MG63 (cell line): ENCODE data around the gene IER3IP1. TPM values are rescaled to one million over a fixed set of nuclear protein-coding genes. Genes with fewer than 3 reads are reported as not detected.
"Not testable (repeated sequence)": the region's sequence is repeated elsewhere in the genome, so short reads cannot be mapped to it uniquely, and the experiment has no call there.

Source experiments
- DNase-seq: peaks from one replicate; pipeline ENCODE4 v3.0.0-alpha.2; 2020
- H3K27me3 ChIP-seq: fragments of 250-450 bp; sonication (Bioruptor Pico); 2 replicates; pipeline ENCODE4 v1.5.1; 2020; ENCODE audit warnings: mild to moderate bottlenecking, moderate library complexity
- H3K36me3 ChIP-seq: fragments of 250-450 bp; sonication (Bioruptor Pico); 2 replicates; pipeline ENCODE4 v1.5.1; 2020; ENCODE audit warnings: mild to moderate bottlenecking, moderate library complexity
- H3K4me3 ChIP-seq: fragments of 250-450 bp; sonication (Bioruptor Pico); 2 replicates; pipeline ENCODE4 v1.5.1; 2020; ENCODE audit warnings: mild to moderate bottlenecking, moderate library complexity
- H3K9me3 ChIP-seq: fragments of 250-450 bp; sonication (Bioruptor Pico); 2 replicates; pipeline ENCODE4 v1.5.1; 2020; ENCODE audit warnings: mild to moderate bottlenecking, moderate library complexity
- total RNA-seq: library from RNA; depleted of rRNA; stranded (reverse); fragments of >200 nt; shearing (Covaris generic); gene quantifications from 2 replicates; pipeline ENCODE4 v1.2.3, GENCODE V29; 2014; ENCODE audit warnings: low replicate concordance; rRNA removed

Gene IER3IP1, protein sequence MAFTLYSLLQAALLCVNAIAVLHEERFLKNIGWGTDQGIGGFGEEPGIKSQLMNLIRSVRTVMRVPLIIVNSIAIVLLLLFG
- total RNA-seq: 18.9 and 37.7 TPM in 2 replicates

DNA sequence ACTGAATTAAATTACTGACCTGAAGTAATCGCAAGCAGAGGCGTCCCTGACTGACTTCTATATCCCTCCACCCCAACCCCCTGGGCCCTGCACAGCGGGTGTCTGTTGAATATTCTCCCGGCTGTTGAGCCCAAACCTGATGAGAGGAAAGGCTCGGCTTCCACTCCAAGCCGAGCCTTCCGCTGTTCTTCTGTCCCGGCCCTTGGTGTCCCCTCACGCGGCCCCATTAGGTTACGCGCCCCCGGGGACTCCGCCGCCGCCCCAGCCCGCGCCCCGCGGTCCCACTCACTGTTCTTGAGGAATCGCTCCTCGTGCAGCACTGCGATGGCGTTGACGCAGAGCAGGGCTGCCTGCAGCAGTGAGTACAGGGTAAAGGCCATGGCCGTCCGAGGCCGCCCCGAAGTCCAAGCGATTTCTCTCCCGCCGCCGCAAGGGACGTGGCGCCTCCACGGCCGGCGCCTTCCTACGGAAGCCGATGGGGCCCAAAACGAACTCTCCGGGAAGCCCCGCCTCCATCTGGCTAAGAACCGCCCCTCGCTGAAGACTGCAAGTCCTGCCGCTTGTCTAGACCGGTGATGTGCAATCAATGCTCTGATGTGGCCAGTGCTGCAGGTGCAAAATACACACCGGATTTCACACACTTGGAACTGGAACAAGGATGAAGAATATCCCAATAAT is at the start of gene IER3IP1:
TSS of gene IER3IP1 (minus strand) at position 467 of the 678 bp plus-strand sequence. CDS start at position 380, 87 bp downstream.
- H3K4me3 ChIP-seq: peak within 1 kb of the TSS; percentile 97
- no peaks in the 10 kb centered on the region for H3K27me3 ChIP-seq
- peaks cover 4% of the 10 kb centered on the region for H3K36me3 ChIP-seq
- DNase-seq: peak; percentile 90
- no peaks in the 10 kb centered on the region for H3K9me3 ChIP-seq

DNA sequence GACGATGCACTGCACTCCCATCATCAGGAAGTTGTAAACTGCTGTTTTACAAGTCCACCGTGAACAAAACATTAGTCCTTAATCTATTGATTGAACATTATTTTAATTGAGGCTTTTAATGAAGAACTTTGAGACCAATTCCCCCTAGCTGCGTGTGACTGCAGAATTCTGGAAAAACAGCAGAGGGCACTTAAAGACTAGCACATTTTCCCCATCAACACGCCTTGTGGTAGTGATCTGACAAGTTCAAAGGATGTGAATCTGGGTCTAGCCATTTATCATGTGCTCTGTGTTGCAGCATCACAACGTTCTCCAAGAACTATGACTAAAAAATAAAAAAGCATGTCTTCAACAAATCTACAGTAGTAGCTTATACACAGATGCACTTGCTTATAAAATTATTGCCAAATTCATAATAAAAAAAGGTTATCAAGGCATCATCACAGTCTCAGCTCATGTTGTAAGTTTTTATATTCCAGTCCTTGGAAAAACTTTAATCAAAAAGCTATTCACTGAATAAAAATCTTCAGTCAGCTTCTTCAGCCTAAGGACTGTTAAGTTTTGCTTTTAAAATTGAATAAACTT is 39.5 kb upstream of the IER3IP1 start:
- Histone ChIP-seq H3K9me3 (no peaks in the 10 kb centered on the region), H3K36me3 (no peaks in the 10 kb centered on the region), H3K4me3 (no peak overlapping the region), H3K27me3 (peaks cover 38% of the 10 kb centered on the region)
- DNase-seq: no peak

DNA sequence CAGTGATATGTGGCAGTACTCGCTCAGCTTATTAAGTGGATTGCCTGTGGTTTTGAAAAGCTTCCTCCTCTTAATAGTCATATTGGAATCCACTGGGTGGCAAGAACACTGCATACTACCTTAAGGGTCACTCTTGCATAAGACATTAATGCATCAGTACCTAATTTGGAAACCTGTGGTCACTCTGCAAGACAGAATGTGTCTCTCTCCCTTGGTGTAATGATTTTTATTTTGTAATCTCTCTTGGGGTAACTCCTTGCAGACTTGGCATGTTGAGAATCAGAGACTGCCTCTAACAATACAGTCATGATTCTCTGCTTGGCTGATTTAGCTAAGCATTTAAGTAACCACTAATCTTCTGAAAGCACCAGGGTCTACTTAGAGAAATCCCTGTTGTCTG is 33.0 kb upstream of the IER3IP1 start:
- Histone ChIP-seq H3K4me3 (no peak overlapping the region), H3K27me3 (peaks cover 22% of the 10 kb centered on the region), H3K36me3 (no peaks in the 10 kb centered on the region), H3K9me3 (no peaks in the 10 kb centered on the region)
- DNase-seq: no peak

DNA sequence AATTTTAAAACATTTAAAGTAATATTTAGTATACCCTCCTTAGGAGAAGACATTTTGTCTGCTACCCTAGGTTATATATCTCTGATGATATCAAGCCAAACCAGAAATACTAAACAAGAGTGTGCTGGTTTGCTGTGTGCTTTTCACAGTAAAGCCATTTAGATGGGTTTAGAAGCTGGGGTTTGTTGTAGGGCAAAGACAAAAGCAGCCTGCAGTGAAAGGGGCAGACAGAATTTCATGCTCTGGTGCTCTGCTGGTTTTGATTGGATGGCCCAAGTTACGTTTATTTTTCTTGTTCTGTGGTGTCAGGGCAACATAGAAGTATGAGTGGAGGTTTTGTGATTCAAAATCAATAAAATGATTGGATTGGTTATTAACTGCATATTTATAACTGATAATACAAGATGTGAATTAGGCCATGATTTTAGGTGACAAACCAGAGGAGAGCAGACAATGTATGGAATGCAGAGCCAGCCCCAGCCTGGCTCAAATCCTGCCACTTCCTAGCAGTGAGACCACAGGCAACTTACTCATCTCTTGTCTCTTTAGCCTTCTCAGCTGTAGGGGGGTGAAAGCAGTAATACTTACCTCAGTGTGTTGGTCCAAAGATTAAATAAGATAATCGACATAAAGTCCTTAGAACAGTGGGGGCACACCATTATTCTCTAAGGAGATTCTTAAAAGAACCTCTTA is 30.9 kb upstream of the IER3IP1 start:
- peaks cover 20% of the 10 kb centered on the region for H3K27me3 ChIP-seq
- no peaks in the 10 kb centered on the region for H3K9me3 ChIP-seq
- no peak overlapping the region for H3K4me3 ChIP-seq
- H3K36me3 ChIP-seq: no peaks in the 10 kb centered on the region
- DNase-seq: no peak

DNA sequence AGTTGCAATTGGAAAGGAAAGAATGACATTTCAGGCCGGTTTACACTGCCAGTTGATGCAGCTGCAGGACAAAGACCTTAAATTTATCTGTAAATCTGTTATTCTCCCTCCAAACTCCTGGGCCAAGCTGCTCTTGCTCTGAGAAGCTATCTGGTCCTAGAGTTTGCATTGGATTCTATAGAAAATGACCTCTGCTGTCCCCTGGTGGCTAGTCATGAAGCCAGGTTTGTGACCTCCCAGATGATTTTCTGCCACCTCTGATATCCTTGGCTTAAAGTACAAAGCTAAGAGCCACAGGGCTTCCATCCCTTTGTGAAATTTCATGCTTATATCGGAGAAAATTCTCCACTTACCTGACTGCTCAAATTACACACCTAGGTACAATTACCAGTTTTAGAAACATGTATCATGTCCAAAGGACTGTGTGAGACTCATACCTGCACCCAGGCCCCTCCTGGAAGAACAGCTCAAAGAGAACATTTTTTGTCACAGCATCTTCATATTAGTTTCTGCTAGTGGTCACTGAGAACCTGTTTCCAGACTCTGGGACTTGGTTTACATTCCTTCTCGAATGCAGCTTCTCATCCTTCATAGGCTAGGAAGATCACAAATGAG is 28.9 kb upstream of the IER3IP1 start:
- Histone ChIP-seq H3K27me3 (peaks cover 9% of the 10 kb centered on the region), H3K36me3 (no peaks in the 10 kb centered on the region), H3K4me3 (no peak overlapping the region), H3K9me3 (no peaks in the 10 kb centered on the region)
- DNase-seq: no peak

DNA sequence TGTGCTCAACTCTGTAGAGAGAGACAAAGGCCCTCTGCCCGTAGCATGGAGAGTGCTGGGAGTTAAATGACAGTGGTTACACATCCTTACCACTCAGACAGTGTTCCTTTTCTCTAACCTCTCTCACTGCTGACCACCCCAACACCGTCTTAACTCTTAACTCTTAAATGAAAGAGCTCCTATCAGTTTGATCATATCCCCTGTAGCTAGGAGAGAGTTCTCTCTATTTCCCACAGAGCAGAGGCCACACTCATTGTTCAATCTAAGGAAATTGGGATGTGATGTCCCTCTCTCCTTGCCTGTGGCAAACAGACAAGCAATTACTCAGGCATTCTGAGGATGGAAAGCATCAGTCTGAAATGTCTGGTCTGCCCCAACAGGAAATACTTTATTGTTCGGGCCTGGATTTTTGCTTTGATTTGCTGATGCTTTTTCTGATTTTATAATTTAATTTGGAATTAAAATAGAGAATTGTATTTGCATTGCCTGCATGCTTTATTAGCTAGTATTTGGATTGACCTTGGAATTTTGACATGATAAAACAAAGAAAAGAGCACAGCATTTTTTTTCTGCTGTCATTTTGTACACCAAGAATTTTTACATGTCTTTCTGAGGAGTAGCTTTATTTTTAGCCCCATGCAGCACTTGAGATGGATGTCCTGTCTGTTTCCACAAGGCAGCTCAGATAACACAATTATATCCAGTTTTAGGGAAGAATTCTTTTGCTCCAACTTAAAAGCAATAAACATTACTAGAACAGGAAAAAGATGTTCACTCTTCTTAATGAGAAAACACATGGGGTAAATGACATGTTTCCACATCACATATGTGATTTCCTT is 27.7 kb upstream of the IER3IP1 start:
- Histone ChIP-seq H3K9me3 (no peaks in the 10 kb centered on the region), H3K36me3 (no peaks in the 10 kb centered on the region), H3K27me3 (peaks cover 8% of the 10 kb centered on the region), H3K4me3 (no peak overlapping the region)
- no peak for DNase-seq

DNA sequence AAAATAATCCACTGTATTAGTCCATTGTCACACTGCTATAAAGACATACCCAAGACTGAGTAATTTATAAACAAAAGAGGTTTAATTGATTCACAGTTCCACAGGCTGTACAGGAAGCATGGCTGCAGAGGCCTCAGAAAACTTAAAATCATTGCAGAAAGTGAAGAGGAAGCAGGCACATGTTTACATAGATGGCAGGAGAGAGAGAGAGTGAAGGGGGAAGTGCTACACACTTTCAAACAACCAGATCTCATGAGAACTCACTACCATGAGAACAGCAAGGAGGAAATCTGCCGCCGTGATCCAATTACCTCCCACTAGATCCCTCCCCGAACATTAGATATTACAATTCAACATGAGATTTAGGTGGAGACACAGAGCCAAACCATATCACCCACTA is 19.8 kb upstream of the IER3IP1 start:
- not testable (repeated sequence) for H3K9me3 ChIP-seq, H3K36me3 ChIP-seq, H3K4me3 ChIP-seq, DNase-seq, H3K27me3 ChIP-seq

DNA sequence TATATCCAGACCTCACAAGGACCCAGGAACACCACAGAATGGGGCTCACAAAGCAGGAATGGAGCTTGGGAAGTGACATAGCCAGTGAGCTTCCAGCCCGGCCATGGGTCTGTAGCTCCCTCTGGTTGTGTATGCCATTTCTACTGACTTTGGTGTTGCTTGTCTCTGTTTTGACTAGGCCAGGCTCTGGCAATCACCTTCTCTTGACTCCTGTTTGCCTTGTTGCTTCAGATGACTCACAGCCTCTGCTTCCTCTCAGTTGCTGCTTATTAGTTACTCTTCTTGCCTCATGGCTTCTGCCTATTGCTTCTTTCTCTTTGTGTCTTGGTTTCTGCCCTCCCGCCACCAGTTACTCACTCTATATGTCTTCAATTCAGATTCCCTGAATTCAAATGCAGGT is 15.8 kb upstream of the IER3IP1 start:
- H3K36me3 ChIP-seq: no peaks in the 10 kb centered on the region
- H3K9me3 ChIP-seq: no peaks in the 10 kb centered on the region
- no peak overlapping the region for H3K4me3 ChIP-seq
- H3K27me3 ChIP-seq: peaks cover 4% of the 10 kb centered on the region; the same call in 1 of the 2 replicates
- DNase-seq: no peak

DNA sequence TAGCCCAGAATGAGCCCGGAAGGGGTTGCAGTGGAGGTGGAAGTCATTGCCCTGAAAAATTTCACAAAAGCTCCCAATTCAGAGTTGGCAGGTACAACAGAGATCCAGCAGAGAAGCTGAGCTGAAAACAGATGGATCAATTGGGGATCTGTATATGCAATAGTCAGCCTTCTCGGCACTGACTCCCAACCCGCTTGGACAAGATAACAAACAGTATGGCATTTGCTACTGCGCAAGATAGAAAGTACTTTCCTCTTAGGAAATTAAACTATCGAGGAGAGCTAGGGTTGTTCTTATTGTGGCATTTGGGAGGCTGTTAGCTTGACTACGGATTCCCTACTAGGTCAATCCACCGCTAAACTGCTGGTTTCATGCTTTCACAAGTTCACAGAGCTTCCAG is 11.6 kb upstream of the IER3IP1 start:
- DNase-seq: no peak
- H3K36me3 ChIP-seq: no peaks in the 10 kb centered on the region
- no peaks in the 10 kb centered on the region; the same call in 1 of the 2 replicates for H3K9me3 ChIP-seq
- no peak overlapping the region for H3K4me3 ChIP-seq
- H3K27me3 ChIP-seq: peaks cover 7% of the 10 kb centered on the region; the same call in 1 of the 2 replicates

DNA sequence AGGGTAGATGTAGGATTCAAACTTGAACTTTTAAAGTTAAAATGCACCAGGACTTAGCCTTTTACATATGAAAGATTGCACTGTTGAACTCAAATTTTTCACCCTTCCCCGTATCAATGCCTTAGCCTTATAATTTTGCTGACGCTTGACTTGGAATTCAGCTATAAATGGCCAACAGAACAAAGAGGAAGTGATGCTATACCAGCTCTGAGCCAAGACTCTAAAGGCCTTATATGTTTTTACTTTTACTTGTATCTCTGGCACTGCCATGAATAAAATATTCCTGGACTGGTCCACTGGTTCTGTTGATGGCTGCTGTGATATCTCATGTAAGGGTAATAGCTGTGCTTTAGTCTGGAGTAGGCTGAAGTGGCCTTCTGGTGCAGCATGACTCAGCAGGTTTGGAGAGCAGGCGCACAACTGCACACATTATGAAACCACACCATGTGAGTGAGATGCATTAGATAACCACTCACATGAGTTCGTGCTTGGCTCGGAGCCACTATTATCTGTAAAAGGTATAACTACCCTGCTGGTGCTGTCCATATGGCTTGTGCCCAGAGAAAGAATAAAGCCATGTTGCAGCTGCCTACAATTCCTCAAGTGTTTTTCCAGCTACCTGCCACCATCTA is 8.4 kb upstream of the IER3IP1 start:
- Histone ChIP-seq H3K4me3 (no peak overlapping the region), H3K36me3 (no peaks in the 10 kb centered on the region), H3K9me3 (no peaks in the 10 kb centered on the region; the same call in 1 of the 2 replicates), H3K27me3 (peaks cover 7% of the 10 kb centered on the region; the same call in 1 of the 2 replicates)
- no peak for DNase-seq

DNA sequence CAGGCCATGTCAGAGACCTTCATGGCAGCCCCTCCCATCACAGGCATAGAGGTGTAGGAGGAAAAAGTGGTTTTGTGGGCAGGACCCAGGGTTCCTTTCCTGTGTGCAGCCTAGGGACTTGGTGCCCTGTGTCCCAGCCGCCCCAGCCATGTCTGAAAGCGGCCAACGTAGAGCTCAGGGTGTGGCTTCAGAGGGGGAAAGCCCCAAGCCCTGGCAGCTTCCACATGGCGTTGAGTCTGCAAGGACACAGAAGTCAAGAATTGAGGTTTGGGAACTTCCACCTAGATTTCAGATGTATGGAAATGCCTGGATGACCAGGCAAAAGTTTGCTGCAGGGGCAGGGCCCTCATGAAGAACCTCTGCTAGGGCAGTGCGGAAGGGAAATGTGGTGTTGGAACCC is 6.0 kb upstream of the IER3IP1 start:
- not testable (repeated sequence) for H3K27me3 ChIP-seq, DNase-seq, H3K4me3 ChIP-seq, H3K9me3 ChIP-seq, H3K36me3 ChIP-seq

DNA sequence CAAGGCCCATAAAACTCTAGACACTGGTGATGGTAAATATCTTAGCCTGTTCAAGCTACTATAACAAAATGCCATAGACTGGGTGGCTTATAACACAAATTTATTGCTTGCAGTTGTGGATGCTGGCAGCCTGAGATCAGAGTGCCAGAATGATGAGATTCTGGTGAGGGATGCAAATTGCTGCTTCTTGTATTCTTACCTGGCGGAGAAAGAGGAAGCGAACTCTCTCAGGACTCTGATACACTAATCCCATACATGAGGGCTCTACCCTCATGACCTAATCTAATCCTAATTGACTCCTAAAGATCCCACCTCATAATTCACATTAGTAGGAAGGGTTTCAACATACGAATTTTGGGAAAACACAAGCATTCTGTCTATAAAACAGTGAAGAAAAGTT is 4.6 kb upstream of the IER3IP1 start:
- H3K9me3 ChIP-seq: no peaks in the 10 kb centered on the region; the same call in 1 of the 2 replicates

DNA sequence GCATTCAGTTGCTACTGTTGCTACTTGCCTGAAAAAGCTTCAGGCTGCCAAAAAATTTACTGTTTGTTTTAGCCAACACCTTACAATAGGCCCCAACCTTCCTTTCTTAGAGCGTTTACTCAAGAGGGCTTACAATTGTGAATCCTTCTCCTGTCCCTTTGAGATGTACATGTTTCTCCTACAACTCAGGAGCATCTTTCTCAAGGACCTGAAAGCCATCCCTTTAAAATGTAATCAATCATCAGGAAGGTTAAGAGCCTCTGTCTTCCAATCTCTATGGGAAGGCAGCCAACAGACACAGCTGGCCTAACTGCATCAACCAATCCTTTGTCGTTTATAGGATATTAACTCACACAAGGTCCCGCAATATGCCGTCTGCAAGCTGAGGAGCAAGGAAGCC is 3.4 kb upstream of the IER3IP1 start:
- Histone ChIP-seq H3K9me3 (no peaks in the 10 kb centered on the region), H3K27me3 (no peaks in the 10 kb centered on the region), H3K36me3 (no peaks in the 10 kb centered on the region), H3K4me3 (no peak overlapping the region)
- DNase-seq: no peak

More for the DNA sequence above, 4.6 kb upstream of the IER3IP1 start:
- Histone ChIP-seq H3K27me3 (no peaks in the 10 kb centered on the region), H3K36me3 (no peaks in the 10 kb centered on the region), H3K4me3 (no peak overlapping the region)
- no peak for DNase-seq

DNA sequence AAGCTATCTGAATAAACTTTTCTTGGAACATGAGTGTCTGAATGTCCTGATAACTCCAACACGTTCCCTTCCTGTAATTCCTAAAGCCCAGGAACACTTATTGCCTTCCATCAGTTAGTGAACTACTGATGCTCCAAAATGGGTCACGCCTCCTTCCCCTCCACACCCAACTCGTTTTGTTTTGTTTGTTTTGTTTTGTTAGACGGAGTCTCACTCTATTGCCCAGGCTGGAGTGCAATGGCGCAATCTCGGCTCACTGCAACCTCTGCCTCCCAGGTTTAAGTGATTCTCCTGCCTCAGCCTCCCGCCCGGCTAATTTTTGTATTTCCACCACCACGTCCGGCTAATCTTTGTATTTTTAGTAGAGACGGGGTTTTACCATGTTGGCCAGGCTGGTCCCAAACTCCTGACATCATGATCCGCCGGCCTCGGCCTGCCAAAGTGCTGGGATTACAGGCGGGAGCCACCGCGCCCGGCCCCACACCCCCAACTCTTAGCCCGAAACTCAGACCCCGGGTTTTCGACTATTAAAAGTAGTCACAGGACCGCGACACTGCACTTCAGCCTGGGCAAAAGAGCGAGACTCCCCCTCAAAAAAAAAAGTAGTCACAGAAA is 774 bp downstream of the IER3IP1 start:
- H3K9me3 ChIP-seq: no peaks in the 10 kb centered on the region
- H3K36me3 ChIP-seq: peaks cover 4% of the 10 kb centered on the region
- no peaks in the 10 kb centered on the region for H3K27me3 ChIP-seq
- peak; percentile 21 for DNase-seq
- peak overlapping the region; percentile 97 for H3K4me3 ChIP-seq

DNA sequence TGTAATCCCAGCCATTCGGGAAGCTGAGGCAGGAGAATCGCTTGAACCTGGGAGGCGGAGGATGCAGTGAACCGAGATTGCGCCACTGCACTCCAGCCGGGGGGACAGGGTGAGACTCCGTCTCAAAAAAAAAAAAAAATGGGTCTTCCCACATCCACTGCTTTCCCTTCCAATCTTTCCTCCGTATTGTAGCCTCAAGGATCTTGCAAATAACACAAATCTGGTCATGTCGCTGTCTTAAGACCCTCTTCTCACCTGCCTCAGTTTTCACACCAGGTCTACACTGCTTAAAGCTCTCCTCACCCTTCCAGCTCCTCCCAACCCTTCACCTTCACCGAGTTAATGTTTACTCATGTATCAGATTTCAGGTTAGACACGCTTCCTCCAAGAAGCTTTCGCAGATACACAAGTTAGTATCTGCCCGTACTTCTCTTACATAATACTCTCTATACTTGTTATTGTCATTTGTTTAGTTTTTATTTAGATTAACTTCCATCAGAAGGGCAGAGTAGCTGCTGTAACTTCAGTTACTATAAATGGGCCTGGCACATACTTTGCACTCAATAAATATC is 1.5 kb downstream of the IER3IP1 start:
- H3K36me3 ChIP-seq: peaks cover 4% of the 10 kb centered on the region
- DNase-seq: no peak
- no peaks in the 10 kb centered on the region for H3K9me3 ChIP-seq
- H3K4me3 ChIP-seq: peak overlapping the region; percentile 97
- H3K27me3 ChIP-seq: no peaks in the 10 kb centered on the region
